Duodenal mucosa (tissue), 2 donors: ENCODE results near the gene NPC1L1.
"Not testable (repeated sequence)": the region's sequence is repeated elsewhere in the genome, so short reads cannot be mapped to it uniquely, and the experiment has no call there.

Experiments
- H3K27ac ChIP-seq: one replicate; pipeline ENCODE4 v1.7.0; 2013; ENCODE audit warnings: low read depth, low read length
- H3K27me3 ChIP-seq, 2 donors: one replicate each; pipeline ENCODE4 v1.7.0; 2013; ENCODE audit warnings: low read length in 2 of 2, control low read depth in 1 of 2; ENCODE audit not compliant: insufficient read depth in 2 of 2, control insufficient read depth in 1 of 2
- H3K36me3 ChIP-seq, 2 donors: one replicate each; pipeline ENCODE4 v1.7.0; 2013; ENCODE audit warnings: low read length in 2 of 2, control low read depth in 1 of 2; ENCODE audit not compliant: insufficient read depth in 2 of 2, control insufficient read depth in 1 of 2
- H3K4me1 ChIP-seq, 2 donors: one replicate each; pipeline ENCODE4 v1.7.0; 2013; ENCODE audit warnings: low read length in 2 of 2, control low read depth in 1 of 2; ENCODE audit not compliant: insufficient read depth in 2 of 2, control insufficient read depth in 1 of 2
- H3K4me3 ChIP-seq, 2 donors: one replicate each; pipeline ENCODE4 v1.7.0; 2013; ENCODE audit warnings: low read length in 2 of 2, low read depth in 1 of 2
- H3K9ac ChIP-seq, 2 donors: one replicate each; pipeline ENCODE4 v1.7.0; 2013; ENCODE audit warnings: low read length in 2 of 2, low read depth in 1 of 2
- H3K9me3 ChIP-seq, 2 donors: one replicate each; pipeline ENCODE4 v1.7.0; 2013; ENCODE audit warnings: low read length in 2 of 2, control low read depth in 1 of 2; ENCODE audit not compliant: control insufficient read depth in 1 of 2

Gene NPC1L1

GRCh38 chr7:44564606-44565005 is 23.5 kb upstream of the NPC1L1 start:
- Histone ChIP-seq H3K27ac (no peak overlapping the region), H3K9me3 (no peaks in the 10 kb centered on the region), H3K36me3 (peaks cover 36 to 53% of the 10 kb centered on the region in 2 donors), H3K9ac (no peak overlapping the region), H3K4me3 (no peak overlapping the region), H3K4me1 (peaks cover 26 to 31% of the 10 kb centered on the region in 2 donors), H3K27me3 (no peaks in the 10 kb centered on the region)

- peaks cover 22 to 39% of the 10 kb centered on the region in 2 donors for H3K36me3 ChIP-seq
- H3K9ac ChIP-seq: no peak overlapping the region
- H3K27me3 ChIP-seq: no peaks in the 10 kb centered on the region
- H3K4me1 ChIP-seq: peaks cover 26 to 31% of the 10 kb centered on the region in 2 donors
- no peak overlapping the region for H3K27ac ChIP-seq
- no peak overlapping the region for H3K4me3 ChIP-seq
- no peaks in the 10 kb centered on the region for H3K9me3 ChIP-seq
Measured at GRCh38 chr7:44563171-44563679, 22.1 kb upstream of the NPC1L1 start.

- not testable (repeated sequence) for H3K9me3 ChIP-seq, H3K4me3 ChIP-seq, H3K27me3 ChIP-seq, H3K9ac ChIP-seq, H3K27ac ChIP-seq
- peaks cover 23 to 31% of the 10 kb centered on the region in 2 donors for H3K4me1 ChIP-seq
- peaks cover 16 to 33% of the 10 kb centered on the region in 2 donors for H3K36me3 ChIP-seq
Measured at GRCh38 chr7:44562622-44562962, 21.5 kb upstream of the NPC1L1 start.

GRCh38 chr7:44561962-44562621 is 21.0 kb upstream of the NPC1L1 start:
- Histone ChIP-seq H3K4me1 (peaks cover 23 to 29% of the 10 kb centered on the region in 2 donors), H3K36me3 (peaks cover 13 to 28% of the 10 kb centered on the region in 2 donors), H3K9me3 (no peaks in the 10 kb centered on the region), H3K27me3 (no peaks in the 10 kb centered on the region), H3K9ac (peak overlapping the region in 1 of 2 donors; percentile 4), H3K4me3 (no peak overlapping the region), H3K27ac (peak overlapping the region; percentile 44)

GRCh38 chr7:44561481-44561880 is 20.4 kb upstream of the NPC1L1 start:
- no peaks in the 10 kb centered on the region for H3K27me3 ChIP-seq
- peaks cover 23 to 24% of the 10 kb centered on the region in 2 donors for H3K4me1 ChIP-seq
- peak overlapping the region in 1 of 2 donors; percentile 4 for H3K9ac ChIP-seq
- H3K9me3 ChIP-seq: no peaks in the 10 kb centered on the region
- H3K27ac ChIP-seq: no peak overlapping the region
- no peak overlapping the region for H3K4me3 ChIP-seq
- H3K36me3 ChIP-seq: peaks cover 13 to 23% of the 10 kb centered on the region in 2 donors

- no peaks in the 10 kb centered on the region for H3K9me3 ChIP-seq
- peaks cover 16 to 23% of the 10 kb centered on the region in 2 donors for H3K4me1 ChIP-seq
- H3K27me3 ChIP-seq: no peaks in the 10 kb centered on the region
- no peak overlapping the region for H3K4me3 ChIP-seq
- H3K27ac ChIP-seq: no peak overlapping the region
- peaks cover 5 to 9% of the 10 kb centered on the region in 2 donors for H3K36me3 ChIP-seq
- no peak overlapping the region for H3K9ac ChIP-seq
Measured at GRCh38 chr7:44559485-44559884, 18.4 kb upstream of the NPC1L1 start.

GRCh38 chr7:44557485-44557884 is 16.4 kb upstream of the NPC1L1 start:
- Histone ChIP-seq H3K27me3 (no peaks in the 10 kb centered on the region), H3K4me1 (peaks cover 9 to 15% of the 10 kb centered on the region in 2 donors), H3K9me3 (no peaks in the 10 kb centered on the region), H3K36me3 (no peaks in the 10 kb centered on the region), H3K27ac (no peak overlapping the region), H3K9ac (no peak overlapping the region), H3K4me3 (no peak overlapping the region)

GRCh38 chr7:44555350-44555749 is 14.2 kb upstream of the NPC1L1 start:
- H3K27me3 ChIP-seq: no peaks in the 10 kb centered on the region
- no peaks in the 10 kb centered on the region for H3K4me1 ChIP-seq
- no peak overlapping the region for H3K4me3 ChIP-seq
- H3K36me3 ChIP-seq: no peaks in the 10 kb centered on the region
- no peak overlapping the region for H3K9ac ChIP-seq
- no peak overlapping the region for H3K27ac ChIP-seq
- H3K9me3 ChIP-seq: no peaks in the 10 kb centered on the region

GRCh38 chr7:44552473-44553005 is 11.4 kb upstream of the NPC1L1 start:
- not testable (repeated sequence) for H3K9me3 ChIP-seq, H3K4me3 ChIP-seq, H3K27ac ChIP-seq, H3K9ac ChIP-seq, H3K36me3 ChIP-seq, H3K4me1 ChIP-seq, H3K27me3 ChIP-seq

- Histone ChIP-seq H3K4me3 (no peak overlapping the region), H3K36me3 (no peaks in the 10 kb centered on the region), H3K9ac (no peak overlapping the region), H3K9me3 (no peaks in the 10 kb centered on the region), H3K27me3 (no peaks in the 10 kb centered on the region), H3K4me1 (peaks cover 5 to 7% of the 10 kb centered on the region in 2 donors), H3K27ac (no peak overlapping the region)
Measured at GRCh38 chr7:44549457-44549856, 8.3 kb upstream of the NPC1L1 start.
